Right lobe of liver (tissue), 6 donors: ENCODE results near the gene ZNF384. TPM values are rescaled to one million over a fixed set of nuclear protein-coding genes. Genes with fewer than 3 reads are reported as not detected.

ENCODE experiments used
- ATAC-seq, 4 donors: fragments of 200-7000 bp; cut with Tn5 transposase; one replicate each; pipeline ENCODE4 v1.9.1; 2020; ENCODE audit warnings: mild to moderate bottlenecking in 4 of 4, moderate library complexity in 4 of 4
- DNase-seq, 3 donors: peaks; one replicate each; pipeline ENCODE4 v3.0.0-alpha.2; 2020
- H3K27ac ChIP-seq, 3 donors: fragments of 200-600 bp; one replicate each; pipeline ENCODE4 v1.8.0; 2022
- H3K27me3 ChIP-seq, 2 donors: fragments of 200-600 bp; one replicate each; pipeline ENCODE4 v1.8.0; 2022
- H3K36me3 ChIP-seq, 4 donors: fragments of 200-600 bp; sonication (generic) in 1 of 4; one replicate each; pipeline versions ENCODE4 v1.5.1 to v1.8.0; 2017 to 2022; ENCODE audit warnings: control low read depth in 1 of 4
- H3K4me1 ChIP-seq, 4 donors: fragments of 200-600 bp; sonication (generic) in 1 of 4; one replicate each; pipeline versions ENCODE4 v1.5.1 to v1.8.0; 2017 to 2022; ENCODE audit warnings: control low read depth in 1 of 4
- H3K4me3 ChIP-seq, 3 donors: fragments of 200-600 bp; one replicate each; pipeline ENCODE4 v1.8.0; 2022
- H3K9me3 ChIP-seq, 4 donors: fragments of 200-600 bp; sonication (generic) in 1 of 4; one replicate each; pipeline versions ENCODE4 v1.5.1 to v1.8.0; 2017 to 2022; ENCODE audit warnings: control low read depth in 1 of 4
- POLR2A ChIP-seq: fragments of 450-650 bp; IDR thresholded peaks from one replicate; pipeline ENCODE4 v1.6.1; 2017; ENCODE audit warnings: antibody characterized with exemption, mild to moderate bottlenecking
- WGBS: methylation state at CpG from one replicate; pipeline ENCODE4 v1.1.6; 2018; ENCODE audit warnings: low coverage, low lambda C conversion rate; ENCODE audit not compliant: insufficient coverage; ENCODE audit errors: missing lambda C conversion rate; 5-methylcytosine and 5-hydroxymethylcytosine counted together
- intact Hi-C, 2 donors: fragments of 100-400 bp; cut with DNase I; formaldehyde crosslinking; loops; one replicate each; pipeline versions ENCODE4 v1.11.2 to v1.14.1; 2022
- total RNA-seq, 6 experiments: library from RNA; depleted of rRNA in 2 of 6; stranded (reverse); fragments of >200 nt in 2 of 6; fragmentation: NEBNext Ultra II Directional in 3 of 6; extraction: Animal tissue kit (Norgen Biotek cat#: 25700) in 3 of 6; gene quantifications; one replicate each; pipeline versions ENCODE4 v1.1.0 to v1.2.4, GENCODE V29; 2016 to 2023
- TF ChIP-seq, protein P1 (sequence below), 4 donors: fragments of 200-600 bp in 3 of 4; fragments of 450-650 bp in 1 of 4; IDR thresholded peaks; one replicate each; pipeline versions ENCODE4 v1.5.1 to v1.8.0; 2016 to 2022; ENCODE audit warnings: antibody characterized with exemption in 4 of 4, mild to moderate bottlenecking in 2 of 4
- donor health status: DM: no; HTN: yes; CAD: no.
- donor health status: DM: no; HTN: no; CAD: no.
- donor health status: DM: no; HTN: no; CAD: no.
- donor health status: DM: no; HTN: yes; CAD: no.
- donor health status: DM: no; HTN: yes; CAD: no.

The ZNF384 gene
- total RNA-seq, 6 experiments from 2014 or later = 11.9 to 22.3 (median 18.3) TPM

DNA sequence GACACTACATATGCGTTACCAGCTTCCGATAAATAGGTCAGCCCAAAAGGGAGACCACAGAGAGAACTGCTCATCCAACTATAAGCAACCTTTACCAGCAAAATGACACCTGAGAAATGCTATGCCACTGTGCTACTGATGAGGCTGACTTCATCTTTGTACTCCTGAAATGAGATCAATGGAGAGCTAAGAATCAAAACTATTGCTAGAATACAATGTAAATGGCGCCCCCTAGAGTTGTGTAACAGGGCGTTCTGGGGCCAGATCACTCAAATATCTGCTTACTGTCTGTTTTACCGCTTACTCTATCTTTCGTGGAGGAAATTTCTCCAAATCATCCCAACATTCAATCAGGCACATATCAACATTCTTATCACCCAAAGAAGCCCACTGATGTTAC, 4.6 kb downstream of the ZNF384 start:
- H3K36me3 ChIP-seq = peaks cover 0 to 16% (median 4%) of the 10 kb centered on the region in 4 donors
- ATAC-seq = no peak
- peaks cover 0 to 21% (median 4%) of the 10 kb centered on the region in 4 donors for H3K4me1 ChIP-seq
- TF ChIP-seq POLR2A = no peak
- TF ChIP-seq, protein P1, sequence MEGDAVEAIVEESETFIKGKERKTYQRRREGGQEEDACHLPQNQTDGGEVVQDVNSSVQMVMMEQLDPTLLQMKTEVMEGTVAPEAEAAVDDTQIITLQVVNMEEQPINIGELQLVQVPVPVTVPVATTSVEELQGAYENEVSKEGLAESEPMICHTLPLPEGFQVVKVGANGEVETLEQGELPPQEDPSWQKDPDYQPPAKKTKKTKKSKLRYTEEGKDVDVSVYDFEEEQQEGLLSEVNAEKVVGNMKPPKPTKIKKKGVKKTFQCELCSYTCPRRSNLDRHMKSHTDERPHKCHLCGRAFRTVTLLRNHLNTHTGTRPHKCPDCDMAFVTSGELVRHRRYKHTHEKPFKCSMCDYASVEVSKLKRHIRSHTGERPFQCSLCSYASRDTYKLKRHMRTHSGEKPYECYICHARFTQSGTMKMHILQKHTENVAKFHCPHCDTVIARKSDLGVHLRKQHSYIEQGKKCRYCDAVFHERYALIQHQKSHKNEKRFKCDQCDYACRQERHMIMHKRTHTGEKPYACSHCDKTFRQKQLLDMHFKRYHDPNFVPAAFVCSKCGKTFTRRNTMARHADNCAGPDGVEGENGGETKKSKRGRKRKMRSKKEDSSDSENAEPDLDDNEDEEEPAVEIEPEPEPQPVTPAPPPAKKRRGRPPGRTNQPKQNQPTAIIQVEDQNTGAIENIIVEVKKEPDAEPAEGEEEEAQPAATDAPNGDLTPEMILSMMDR (IDR thresholded peaks at IDR 0.05) = peak; percentile 21 to 50 (median 44)
- no peak for DNase-seq
- no peak overlapping the region for H3K4me3 ChIP-seq
- no peak overlapping the region for H3K27ac ChIP-seq
- H3K9me3 ChIP-seq = no peaks in the 10 kb centered on the region
- 67% methylated on average over 6 of the region's 6 CpGs for WGBS
- intact Hi-C loops = no loop called here
- no peaks in the 10 kb centered on the region for H3K27me3 ChIP-seq

DNA sequence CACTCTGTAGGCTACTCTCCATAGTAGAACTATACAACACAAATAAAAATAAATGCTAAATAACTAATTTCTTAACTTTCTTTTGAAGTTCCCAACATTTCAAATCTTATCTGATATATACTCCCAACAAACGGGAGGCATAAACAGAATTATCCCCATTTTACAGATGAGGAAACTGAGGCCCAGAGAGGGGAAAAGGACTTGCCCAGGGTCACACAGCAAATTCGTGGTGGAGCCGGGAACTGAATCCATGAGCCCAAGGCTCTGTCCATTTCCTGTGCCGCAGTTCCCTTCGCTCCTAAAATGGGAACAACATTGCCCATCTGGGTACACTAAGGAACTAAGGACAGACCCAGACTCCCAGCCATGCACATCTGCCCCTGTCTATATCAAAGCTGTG, 12.2 kb downstream of the ZNF384 start:
- H3K27me3 ChIP-seq = no peaks in the 10 kb centered on the region
- no peaks in the 10 kb centered on the region for H3K9me3 ChIP-seq
- H3K36me3 ChIP-seq = peaks cover 14 to 76% (median 40%) of the 10 kb centered on the region in 4 donors
- H3K27ac ChIP-seq = no peak overlapping the region
- H3K4me3 ChIP-seq = no peak overlapping the region
- H3K4me1 ChIP-seq = no peaks in the 10 kb centered on the region
- DNase-seq (no peak), ATAC-seq (no peak)
- no peak for TF ChIP-seq POLR2A
- TF ChIP-seq, protein P1 (IDR thresholded peaks at IDR 0.05) = no peak
- WGBS = 91% methylated on average over 5 of the region's 5 CpGs
- intact Hi-C loops = no loop called here

DNA sequence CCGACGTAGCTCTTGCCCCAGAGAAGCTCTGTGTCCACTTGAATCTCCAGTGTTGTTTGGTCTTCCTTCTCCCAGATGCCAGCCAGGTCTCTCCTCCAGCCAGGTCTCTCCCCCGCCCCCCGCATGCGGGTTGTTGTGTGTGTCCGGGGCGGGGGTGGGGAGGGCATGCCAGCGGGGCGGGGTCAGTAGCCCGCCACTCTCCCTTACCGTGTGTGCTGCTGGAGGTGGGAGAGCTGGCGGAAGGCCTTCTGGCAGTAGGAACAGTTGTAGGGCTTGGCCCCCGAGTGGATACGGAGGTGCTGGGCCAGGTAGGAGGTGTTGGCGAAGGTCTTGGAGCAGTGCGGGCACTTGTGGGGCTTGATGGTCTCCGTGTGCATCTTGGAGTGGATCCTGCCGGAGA, 17.0 kb downstream of the ZNF384 start:
- Histone ChIP-seq H3K27me3 (no peaks in the 10 kb centered on the region), H3K4me1 (no peaks in the 10 kb centered on the region), H3K36me3 (peaks cover 13 to 93% (median 43%) of the 10 kb centered on the region in 4 donors), H3K27ac (no peak overlapping the region), H3K9me3 (no peaks in the 10 kb centered on the region), H3K4me3 (no peak overlapping the region)
- ATAC-seq (no peak), DNase-seq (no peak)
- intact Hi-C loops = no loop called here
- WGBS = 93% methylated on average over 6 of the region's 18 CpGs
- TF ChIP-seq POLR2A = no peak
- TF ChIP-seq, protein P1 (IDR thresholded peaks at IDR 0.05) = no peak

DNA sequence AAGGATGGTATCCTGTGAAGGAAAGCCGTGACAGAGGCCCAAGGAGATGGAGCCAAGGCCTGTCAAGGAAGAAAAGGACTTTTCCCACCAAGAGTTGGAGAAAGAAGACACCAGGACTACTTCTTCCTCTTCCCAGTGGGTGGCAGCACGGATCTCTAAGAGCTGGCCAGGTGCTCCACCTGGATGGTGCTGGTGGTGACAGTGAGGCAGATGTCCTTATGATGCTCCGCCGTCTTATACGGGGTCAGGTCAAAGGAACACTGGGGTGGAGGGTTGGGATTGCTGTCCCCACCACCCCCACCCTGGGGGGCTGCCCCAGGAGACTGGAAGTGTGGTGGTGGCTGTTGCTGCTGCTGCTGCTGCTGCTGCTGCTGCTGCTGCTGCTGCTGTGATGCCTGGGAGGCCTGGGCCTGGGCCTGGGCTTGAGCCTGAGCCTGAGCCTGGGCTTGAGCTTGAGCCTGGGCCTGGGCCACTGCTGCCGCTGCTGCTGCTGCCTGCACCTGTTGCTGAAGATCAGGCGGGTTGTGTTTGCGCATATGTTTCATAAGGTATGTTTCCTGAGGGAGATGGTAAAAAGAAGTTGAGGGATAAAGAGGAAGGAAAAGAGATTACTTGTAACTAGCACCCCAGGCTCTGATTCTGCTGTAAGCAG, 21.5 kb downstream of the ZNF384 start:
- DNase-seq (no peak), ATAC-seq (no peak)
- no peak overlapping the region for H3K4me3 ChIP-seq
- H3K27ac ChIP-seq = no peak overlapping the region
- intact Hi-C loops = loop anchor here in 1 of 2 donors (10.0 kb wide), 1 partner anchor 57 kb away; the partner anchor contains the start of gene COPS7A
- H3K36me3 ChIP-seq = peaks cover 6 to 63% (median 28%) of the 10 kb centered on the region in 4 donors
- 78% methylated on average over 4 of the region's 8 CpGs for WGBS
- H3K4me1 ChIP-seq = no peaks in the 10 kb centered on the region
- H3K27me3 ChIP-seq = no peaks in the 10 kb centered on the region
- no peak for TF ChIP-seq POLR2A
- TF ChIP-seq, protein P1 (IDR thresholded peaks at IDR 0.05) = peak in 3 of 4 donors; percentile 14 to 29 (median 19)
- H3K9me3 ChIP-seq = no peaks in the 10 kb centered on the region
